WERI-Rb-1 (cell line): ENCODE data around the gene EMC6.
"Not testable (repeated sequence)": the region's sequence is repeated elsewhere in the genome, so short reads cannot be mapped to it uniquely, and the experiment has no call there.

ENCODE experiments used
- DNase-seq: peaks from one replicate; pipeline ENCODE4 v3.0.0-alpha.2; 2020
- H3K27ac ChIP-seq: fragments of 250-450 bp; sonication (Bioruptor Pico); 2 replicates; pipeline ENCODE4 v1.5.1; 2020; ENCODE audit warnings: mild to moderate bottlenecking, moderate library complexity
- H3K27me3 ChIP-seq: fragments of 250-450 bp; sonication (Bioruptor Pico); 2 replicates; pipeline ENCODE4 v1.5.1; 2021; ENCODE audit warnings: mild to moderate bottlenecking, low read depth, moderate library complexity; ENCODE audit not compliant: insufficient read depth, severe bottlenecking
- H3K36me3 ChIP-seq: fragments of 250-450 bp; sonication (Bioruptor Pico); 2 replicates; pipeline ENCODE4 v1.5.1; 2020; ENCODE audit warnings: mild to moderate bottlenecking, moderate library complexity
- H3K4me3 ChIP-seq: 2 replicates; pipeline ENCODE4 v1.5.1; 2011; ENCODE audit warnings: low read depth, mild to moderate bottlenecking, control low read depth, low read length
- H3K9me3 ChIP-seq: fragments of 250-450 bp; sonication (Bioruptor Pico); 2 replicates; pipeline ENCODE4 v1.5.1; 2021; ENCODE audit warnings: mild to moderate bottlenecking, moderate library complexity; ENCODE audit not compliant: severe bottlenecking
- TF ChIP-seq, protein P1 (sequence below): IDR thresholded peaks from 2 replicates; pipeline ENCODE4 v1.5.1; 2011; ENCODE audit warnings: low read depth, mild to moderate bottlenecking, control low read depth, inconsistent platforms, low read length

EMC6 gene

DNA sequence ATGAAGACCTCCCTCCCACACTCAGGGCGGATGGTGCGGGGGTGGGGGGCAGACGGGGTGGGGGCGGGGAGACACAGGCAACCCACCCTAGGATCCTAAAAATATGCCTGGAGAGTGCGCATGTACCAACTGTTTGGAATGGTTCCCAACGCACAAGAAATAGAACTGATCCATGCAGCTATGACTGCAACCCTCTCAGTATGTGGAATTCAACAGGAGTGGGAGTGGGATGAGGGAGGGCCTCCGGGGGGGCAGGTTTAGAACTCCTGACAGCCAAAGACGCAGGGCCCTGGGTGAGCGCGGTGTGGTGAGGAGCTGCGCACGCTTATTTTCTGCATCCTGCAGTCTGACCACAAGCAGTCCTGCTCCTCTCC lies 28.5 kb downstream of the EMC6 start:
- Histone ChIP-seq H3K27me3 (no peaks in the 10 kb centered on the region), H3K4me3 (no peak overlapping the region), H3K27ac (no peak overlapping the region), H3K9me3 (peaks cover 2% of the 10 kb centered on the region), H3K36me3 (peaks cover 2% of the 10 kb centered on the region; the same call in 1 of the 2 replicates)
- TF ChIP-seq, protein P1, sequence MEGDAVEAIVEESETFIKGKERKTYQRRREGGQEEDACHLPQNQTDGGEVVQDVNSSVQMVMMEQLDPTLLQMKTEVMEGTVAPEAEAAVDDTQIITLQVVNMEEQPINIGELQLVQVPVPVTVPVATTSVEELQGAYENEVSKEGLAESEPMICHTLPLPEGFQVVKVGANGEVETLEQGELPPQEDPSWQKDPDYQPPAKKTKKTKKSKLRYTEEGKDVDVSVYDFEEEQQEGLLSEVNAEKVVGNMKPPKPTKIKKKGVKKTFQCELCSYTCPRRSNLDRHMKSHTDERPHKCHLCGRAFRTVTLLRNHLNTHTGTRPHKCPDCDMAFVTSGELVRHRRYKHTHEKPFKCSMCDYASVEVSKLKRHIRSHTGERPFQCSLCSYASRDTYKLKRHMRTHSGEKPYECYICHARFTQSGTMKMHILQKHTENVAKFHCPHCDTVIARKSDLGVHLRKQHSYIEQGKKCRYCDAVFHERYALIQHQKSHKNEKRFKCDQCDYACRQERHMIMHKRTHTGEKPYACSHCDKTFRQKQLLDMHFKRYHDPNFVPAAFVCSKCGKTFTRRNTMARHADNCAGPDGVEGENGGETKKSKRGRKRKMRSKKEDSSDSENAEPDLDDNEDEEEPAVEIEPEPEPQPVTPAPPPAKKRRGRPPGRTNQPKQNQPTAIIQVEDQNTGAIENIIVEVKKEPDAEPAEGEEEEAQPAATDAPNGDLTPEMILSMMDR, result no peak
- no peak for DNase-seq

DNA sequence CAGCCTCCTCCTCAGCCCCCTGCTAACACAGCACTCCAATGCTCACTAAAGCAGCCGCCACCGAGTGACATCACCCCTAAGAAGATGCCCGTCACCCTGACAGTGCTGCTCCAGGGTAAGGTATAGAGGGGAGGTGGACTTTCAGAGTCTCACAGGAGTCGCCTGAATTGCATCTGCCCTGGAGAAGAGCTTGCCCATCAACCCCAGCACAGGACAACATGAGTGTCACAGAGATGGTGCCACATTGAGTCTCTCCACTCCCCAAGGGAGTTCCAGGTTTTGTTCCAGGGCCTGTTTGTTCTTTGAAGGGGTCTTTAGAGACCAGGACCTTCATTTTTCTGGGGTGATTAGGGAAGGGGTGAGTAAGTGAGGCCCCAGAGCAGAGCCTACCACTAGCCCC lies 29.5 kb downstream of the EMC6 start:
- no peak overlapping the region for H3K27ac ChIP-seq
- no peak for DNase-seq
- peaks cover 7% of the 10 kb centered on the region; the same call in 1 of the 2 replicates for H3K36me3 ChIP-seq
- TF ChIP-seq, protein P1, result no peak
- peaks cover 5% of the 10 kb centered on the region for H3K9me3 ChIP-seq
- no peak overlapping the region for H3K4me3 ChIP-seq
- no peaks in the 10 kb centered on the region for H3K27me3 ChIP-seq

DNA sequence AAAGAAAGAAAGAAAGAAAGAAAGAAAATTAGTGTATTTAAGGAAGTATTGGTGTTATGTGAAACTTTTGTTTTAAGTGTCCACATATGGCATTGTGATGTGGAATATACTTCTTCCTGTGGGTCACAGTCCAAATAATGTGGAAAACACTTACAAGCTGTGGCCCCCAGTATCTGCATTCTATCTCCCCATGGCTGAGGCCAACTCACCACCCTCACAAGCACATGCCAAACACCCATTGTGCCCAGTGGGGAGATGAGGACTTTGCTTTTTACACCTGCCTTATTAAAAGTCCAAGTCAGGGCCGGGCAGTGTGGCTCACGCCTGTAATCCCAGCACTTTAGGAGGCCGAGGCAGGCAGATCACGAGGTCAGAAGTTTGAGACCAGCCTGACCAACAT lies 31.3 kb downstream of the EMC6 start:
- no peak overlapping the region for H3K4me3 ChIP-seq
- DNase-seq, result no peak
- TF ChIP-seq, protein P1, result no peak
- H3K27ac ChIP-seq, result no peak overlapping the region
- no peaks in the 10 kb centered on the region for H3K27me3 ChIP-seq
- peaks cover 7% of the 10 kb centered on the region; the same call in 1 of the 2 replicates for H3K36me3 ChIP-seq
- peaks cover 5% of the 10 kb centered on the region for H3K9me3 ChIP-seq

DNA sequence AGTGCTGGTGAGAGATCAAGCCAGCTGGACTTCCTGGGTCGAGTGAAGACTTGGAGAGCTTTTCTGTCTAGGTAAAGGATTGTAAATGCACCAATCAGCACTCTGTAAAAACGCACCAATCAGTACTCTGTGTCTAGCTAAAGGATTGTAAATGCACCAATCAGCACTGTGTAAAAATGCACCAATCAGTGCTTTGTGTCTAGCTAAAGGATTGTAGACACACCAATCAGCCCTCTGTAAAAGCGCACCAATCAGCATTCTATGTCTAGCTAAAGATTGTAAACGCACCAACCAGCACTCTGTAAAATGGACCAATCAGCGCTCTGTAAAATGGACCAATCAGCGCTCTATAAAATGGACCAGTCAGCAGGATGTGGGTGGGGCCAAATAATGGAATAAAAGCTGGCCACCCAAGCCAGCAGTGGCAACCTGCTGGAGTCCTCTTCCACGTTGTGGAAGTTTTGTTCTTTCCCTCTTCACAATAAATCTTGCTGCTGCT lies 33.5 kb downstream of the EMC6 start:
- H3K36me3 ChIP-seq, H3K27ac ChIP-seq, H3K4me3 ChIP-seq, DNase-seq, H3K9me3 ChIP-seq, H3K27me3 ChIP-seq: not testable (repeated sequence)

DNA sequence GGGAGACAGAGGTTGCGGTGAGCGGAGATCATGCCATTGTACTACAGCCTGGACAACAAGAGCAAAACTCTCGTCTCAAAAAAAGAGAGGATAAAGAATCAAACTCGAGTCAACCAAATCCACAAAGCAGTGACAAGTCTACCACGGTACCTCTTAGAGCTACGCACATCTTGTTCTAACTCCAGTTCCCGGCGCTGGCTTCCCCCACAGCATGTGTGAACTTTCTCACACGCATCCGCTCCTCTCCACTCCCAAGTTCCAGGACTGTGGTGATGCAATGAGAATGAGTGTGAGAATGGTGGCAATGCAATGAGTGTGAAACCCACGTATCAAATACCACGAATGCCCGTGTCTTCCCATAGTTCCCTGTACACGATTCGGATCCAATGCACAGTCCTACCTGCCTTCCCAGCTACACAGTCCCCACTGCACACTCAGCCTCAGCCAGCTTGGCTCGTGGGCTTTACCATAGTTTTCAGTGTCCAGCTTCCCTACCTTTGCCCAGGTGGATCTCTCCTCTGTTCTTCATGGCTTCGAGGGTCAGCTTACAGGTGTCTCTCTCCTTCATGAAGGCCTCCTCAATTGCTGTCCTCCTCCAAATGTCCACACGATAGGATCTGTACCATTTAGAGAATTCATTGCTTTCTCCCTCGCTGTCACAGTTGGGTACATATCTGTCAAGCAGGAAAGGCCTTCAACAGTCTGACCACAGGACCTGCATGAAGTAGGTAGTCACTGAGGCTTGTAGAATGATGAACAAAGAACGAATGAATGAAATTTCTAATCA lies 36.5 kb downstream of the EMC6 start:
- Histone ChIP-seq H3K27ac (no peak overlapping the region), H3K36me3 (peaks cover 7% of the 10 kb centered on the region), H3K27me3 (no peaks in the 10 kb centered on the region), H3K9me3 (peaks cover 5% of the 10 kb centered on the region), H3K4me3 (no peak overlapping the region)
- DNase-seq, result no peak
- TF ChIP-seq, protein P1, result no peak

DNA sequence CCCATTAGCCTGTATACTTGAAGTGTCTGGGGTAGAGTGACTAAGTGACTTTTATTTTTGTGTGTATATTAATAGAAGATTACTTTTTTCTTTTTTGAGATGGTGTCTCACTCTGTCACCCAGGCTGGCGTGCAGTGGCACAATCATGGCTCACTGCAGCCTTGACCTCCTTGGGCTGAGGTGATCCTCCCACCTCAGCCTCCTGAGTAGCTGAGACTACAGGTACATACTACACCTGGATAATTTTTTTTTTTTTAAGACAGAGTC lies 37.0 kb downstream of the EMC6 start:
- H3K4me3 ChIP-seq, DNase-seq, H3K27ac ChIP-seq, H3K9me3 ChIP-seq, H3K36me3 ChIP-seq, H3K27me3 ChIP-seq: not testable (repeated sequence)

DNA sequence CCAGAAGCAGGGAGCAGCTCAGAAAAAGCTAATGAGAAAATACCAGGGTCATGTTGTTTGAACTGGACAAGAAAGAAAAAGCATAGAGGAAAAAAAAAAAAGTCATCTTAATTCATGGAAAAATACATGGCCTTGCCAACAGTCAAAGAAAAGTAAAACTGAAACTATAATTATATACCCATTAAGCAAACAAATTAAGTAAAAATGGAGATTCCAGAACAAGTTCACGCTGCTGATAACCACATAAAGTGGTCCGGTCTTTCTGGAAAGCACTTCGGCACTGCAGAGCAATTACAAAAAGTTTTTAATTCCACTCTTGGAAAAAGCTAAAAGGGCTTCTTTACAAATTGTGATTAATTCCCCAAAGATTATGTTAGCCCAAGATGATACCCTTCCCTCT lies 39.8 kb downstream of the EMC6 start:
- peaks cover 17% of the 10 kb centered on the region for H3K36me3 ChIP-seq
- no peak for DNase-seq
- H3K27ac ChIP-seq, result no peak overlapping the region
- no peaks in the 10 kb centered on the region for H3K27me3 ChIP-seq
- H3K4me3 ChIP-seq, result no peak overlapping the region
- H3K9me3 ChIP-seq, result no peaks in the 10 kb centered on the region
- TF ChIP-seq, protein P1, result no peak
